Left lobe of liver (tissue), 2 donors: ENCODE data around the gene DERL3. TPM values are rescaled to one million over a fixed set of nuclear protein-coding genes. Genes with fewer than 3 reads are reported as not detected.

Source experiments
- ATAC-seq: fragments of 200-7000 bp; cut with Tn5 transposase; one replicate; pipeline ENCODE4 v1.9.1; 2020; ENCODE audit warnings: mild to moderate bottlenecking, moderate library complexity
- DNase-seq: peaks from one replicate; pipeline ENCODE4 v3.0.0-alpha.2; 2020; ENCODE audit warnings: low spot score
- total RNA-seq: library from RNA; stranded (reverse); gene quantifications from one replicate; pipeline ENCODE4 v1.2.1, GENCODE V29; 2021
- donor health status: DM: no; HTN: no; CAD: no; lungs with moderate emphysema.
- donor health status: DM: no; HTN: yes; CAD: no.

DERL3 gene
- total RNA-seq, 1 donor from 2014 or later, result 4.7 TPM

- ATAC-seq, result no peak
- no peak for DNase-seq
Measured at GRCh38 chr22:23832226-23833016, 6.4 kb downstream of the DERL3 start.

GRCh38 chr22:23831781-23832180 lies 7.0 kb downstream of the DERL3 start:
- DNase-seq (no peak), ATAC-seq (no peak)

GRCh38 chr22:23831261-23831660 lies 7.5 kb downstream of the DERL3 start:
- ATAC-seq (no peak), DNase-seq (no peak)

- DNase-seq, result no peak
- ATAC-seq, result no peak
Measured at GRCh38 chr22:23829845-23830372, 8.9 kb downstream of the DERL3 start.

GRCh38 chr22:23828800-23829680 lies 9.8 kb downstream of the DERL3 start:
- peak; percentile 78 for ATAC-seq
- peak; percentile 87 for DNase-seq

GRCh38 chr22:23827351-23827995 lies 11.3 kb downstream of the DERL3 start:
- ATAC-seq (no peak), DNase-seq (no peak)

GRCh38 chr22:23826510-23827350 lies 12.1 kb downstream of the DERL3 start:
- ATAC-seq, result peak; percentile 30
- DNase-seq, result peak; percentile 48

GRCh38 chr22:23825246-23825905 lies 13.4 kb downstream of the DERL3 start:
- no peak for ATAC-seq
- no peak for DNase-seq

GRCh38 chr22:23824476-23825245 lies 14.1 kb downstream of the DERL3 start:
- no peak for DNase-seq
- no peak for ATAC-seq

- ATAC-seq (no peak), DNase-seq (no peak)
Measured at GRCh38 chr22:23823331-23823791, 15.4 kb downstream of the DERL3 start.

- peak; percentile 51 for ATAC-seq
- DNase-seq, result no peak
Measured at GRCh38 chr22:23822101-23822671, 16.6 kb downstream of the DERL3 start.

- no peak for ATAC-seq
- DNase-seq, result no peak
Measured at GRCh38 chr22:23820748-23821211, 18.0 kb downstream of the DERL3 start.

GRCh38 chr22:23818541-23818940 lies 20.3 kb downstream of the DERL3 start:
- ATAC-seq (no peak), DNase-seq (no peak)

GRCh38 chr22:23817146-23817545 lies 21.7 kb downstream of the DERL3 start:
- ATAC-seq (no peak), DNase-seq (no peak)

- DNase-seq (no peak), ATAC-seq (no peak)
Measured at GRCh38 chr22:23816156-23816976, 22.4 kb downstream of the DERL3 start.

GRCh38 chr22:23815541-23816155 lies 23.2 kb downstream of the DERL3 start:
- no peak for DNase-seq
- no peak for ATAC-seq

- DNase-seq (no peak), ATAC-seq (no peak)
Measured at GRCh38 chr22:23812378-23812777, 26.4 kb downstream of the DERL3 start.
